ENCODE data around the gene HECTD3. TPM values are rescaled to one million over a fixed set of nuclear protein-coding genes. Genes with fewer than 3 reads are reported as not detected.

HECTD3 gene
- total and polyA plus RNA-seq, 9 of the 15 experiments (the other 6 are each of a cell fraction or from before 2014, with no cell fraction given) = 6.3 to 50.8 (median 18.9) TPM

- TF ChIP-seq RREB1 (CRISPR knock-in tag; IDR thresholded peaks at IDR 0.05) = no peak
- peak; percentile 79 for TF ChIP-seq GATA2 (CRISPR knock-in tag; IDR thresholded peaks at IDR 0.05)
- no peak for TF ChIP-seq TRIM25 (IDR thresholded peaks at IDR 0.05; ENCODE audit: borderline replicate concordance)
- peak; percentile 80 for TF ChIP-seq C11orf30 (IDR thresholded peaks at IDR 0.05; ENCODE audit: low read depth)
- peak; percentile 93 for TF ChIP-seq FOSL1 (tag; conservative IDR thresholded peaks at IDR 0.05)
- no peak for TF ChIP-seq DNMT1 (IDR thresholded peaks at IDR 0.05)
- no peak for TF ChIP-seq PPARD (CRISPR knock-in tag; IDR thresholded peaks at IDR 0.05)
- TF ChIP-seq NR2C1 (IDR thresholded peaks at IDR 0.05) = 0 out of 2 replicates have a peak, but pooled peaks have one; percentile 18
- TF ChIP-seq NR2C1 (tag; IDR thresholded peaks at IDR 0.05) = no peak
- TF ChIP-seq TARDBP (IDR thresholded peaks at IDR 0.05) = no peak
- TF ChIP-seq DDX20 (tag; IDR thresholded peaks at IDR 0.05; ENCODE audit: low read depth) = no peak
- no peak for TF ChIP-seq ARID4B (CRISPR knock-in tag; IDR thresholded peaks at IDR 0.05)
- TF ChIP-seq KLF16 (IDR thresholded peaks at IDR 0.05) = peak; percentile 80
- peak; percentile 51; the same call in 1 of the 2 replicates for TF ChIP-seq MAFK (IDR thresholded peaks at IDR 0.05; ENCODE audit: low read length)
- TF ChIP-seq ATF1 (CRISPR knock-in tag; IDR thresholded peaks at IDR 0.05) = no peak
- TF ChIP-seq ATF1 (tag; IDR thresholded peaks at IDR 0.05) = 0 out of 2 replicates have a peak, but pooled peaks have one; percentile 20
- TF ChIP-seq FIP1L1 (IDR thresholded peaks at IDR 0.05; ENCODE audit: low read depth, low read length, poor library complexity, severe bottlenecking) = no peak
- no peak for TF ChIP-seq ZNF121 (CRISPR knock-in tag; conservative IDR thresholded peaks at IDR 0.05)
- peak; percentile 85 for TF ChIP-seq EP300 (IDR thresholded peaks at IDR 0.05; ENCODE audit: low read length)
- peak; percentile 88 to 99 for TF ChIP-seq RCOR1 (IDR thresholded peaks at IDR 0.05; ENCODE audit: borderline replicate concordance in 1 of 2, low read depth in 2 of 2, low read length in 2 of 2)
These were observed 26.3 kb upstream of the HECTD3 start (continued) for GRCh38 chr1:45037456-45037855.
